HCT116 (cell line): Measurements from ENCODE around the gene SCNN1B.

Experiments used
- CTCF ChIP-seq, 3 experiments: fragments of 200-600 bp in 1 of 3; sonication (generic) in 1 of 3; IDR thresholded peaks in 2 of 3; conservative IDR thresholded peaks in 1 of 3; 2 replicates each; pipeline ENCODE4 v1.5.1; 2012 to 2017; ENCODE audit warnings: low read depth in 2 of 3, low read length in 2 of 3, antibody characterized with exemption in 1 of 3, borderline replicate concordance in 1 of 3, control low read depth in 1 of 3, mild to moderate bottlenecking in 1 of 3, mixed read lengths in 1 of 3, mixed run types in 1 of 3, moderate library complexity in 1 of 3; ENCODE audit not compliant: insufficient read depth in 1 of 3
- EZH2phosphoT487 ChIP-seq: fragments of 200-600 bp; IDR thresholded peaks from 2 replicates; pipeline ENCODE4 v1.6.1; 2018; ENCODE audit warnings: antibody characterized with exemption, borderline replicate concordance
- POLR2A ChIP-seq: IDR thresholded peaks from 2 replicates; pipeline ENCODE4 v1.7.0; 2011; ENCODE audit warnings: borderline replicate concordance; ENCODE audit not compliant: insufficient read depth, insufficient read length; ENCODE audit errors: extremely low read depth
- RAD21 ChIP-seq: IDR thresholded peaks from 2 replicates; pipeline ENCODE4 v1.6.1; 2012; ENCODE audit warnings: low read depth, mild to moderate bottlenecking
- SP1 ChIP-seq: IDR thresholded peaks from 2 replicates; pipeline ENCODE4 v1.6.1; 2012; ENCODE audit warnings: low read depth
- ZNF274 ChIP-seq: fragments of 200-500 bp; sonication (Bioruptor generic); IDR thresholded peaks from 2 replicates; pipeline ENCODE4 v1.6.1; 2014; ENCODE audit warnings: mild to moderate bottlenecking, low read depth, low read length, inconsistent platforms
- TF ChIP-seq, protein P1 (sequence below): IDR thresholded peaks from 2 replicates; pipeline ENCODE4 v1.6.1; 2012
- TF ChIP-seq, protein P2 (sequence below): IDR thresholded peaks from 2 replicates; pipeline ENCODE4 v1.6.1; 2012; ENCODE audit warnings: low read depth

DNA sequence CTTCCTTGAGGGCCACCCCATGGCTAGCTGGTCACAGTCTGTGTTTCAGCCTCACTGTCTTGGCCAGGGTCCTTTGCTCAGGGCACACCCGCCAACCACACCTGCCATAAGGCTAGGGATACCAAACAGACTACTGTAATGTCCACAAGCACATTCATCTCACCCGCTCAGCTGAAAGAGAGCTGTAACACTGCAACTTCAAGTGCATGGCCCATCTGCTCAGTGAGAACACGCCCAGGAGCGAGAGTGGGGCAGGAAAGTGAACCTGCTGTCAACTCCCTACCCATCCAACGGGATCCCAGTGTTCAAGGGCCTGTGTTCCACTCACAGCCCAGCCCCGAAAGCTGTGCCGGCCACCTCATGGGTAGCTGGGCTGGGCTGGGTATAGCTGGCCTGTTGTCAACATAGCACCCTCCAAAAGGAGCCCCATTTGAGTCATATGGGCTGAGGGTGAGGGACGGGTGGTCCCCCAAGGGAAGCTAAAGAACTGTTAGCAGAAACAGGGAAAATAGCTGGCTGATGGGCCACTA is 55.7 kb downstream of the SCNN1B start:
- no peak for TF ChIP-seq CTCF (IDR thresholded peaks at IDR 0.05 in 2 of 3, conservative IDR thresholded peaks at IDR 0.05 in 1 of 3; ENCODE audit: borderline replicate concordance in 1 of 3, insufficient read depth in 1 of 3, low read depth in 2 of 3, low read length in 2 of 3)
- TF ChIP-seq ZNF274, result no peak
- no peak for TF ChIP-seq EZH2phosphoT487
- TF ChIP-seq RAD21, result no peak
- no peak for TF ChIP-seq POLR2A
- TF ChIP-seq, protein P1, sequence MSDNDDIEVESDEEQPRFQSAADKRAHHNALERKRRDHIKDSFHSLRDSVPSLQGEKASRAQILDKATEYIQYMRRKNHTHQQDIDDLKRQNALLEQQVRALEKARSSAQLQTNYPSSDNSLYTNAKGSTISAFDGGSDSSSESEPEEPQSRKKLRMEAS, result no peak
- no peak for TF ChIP-seq SP1
- TF ChIP-seq, protein P2, sequence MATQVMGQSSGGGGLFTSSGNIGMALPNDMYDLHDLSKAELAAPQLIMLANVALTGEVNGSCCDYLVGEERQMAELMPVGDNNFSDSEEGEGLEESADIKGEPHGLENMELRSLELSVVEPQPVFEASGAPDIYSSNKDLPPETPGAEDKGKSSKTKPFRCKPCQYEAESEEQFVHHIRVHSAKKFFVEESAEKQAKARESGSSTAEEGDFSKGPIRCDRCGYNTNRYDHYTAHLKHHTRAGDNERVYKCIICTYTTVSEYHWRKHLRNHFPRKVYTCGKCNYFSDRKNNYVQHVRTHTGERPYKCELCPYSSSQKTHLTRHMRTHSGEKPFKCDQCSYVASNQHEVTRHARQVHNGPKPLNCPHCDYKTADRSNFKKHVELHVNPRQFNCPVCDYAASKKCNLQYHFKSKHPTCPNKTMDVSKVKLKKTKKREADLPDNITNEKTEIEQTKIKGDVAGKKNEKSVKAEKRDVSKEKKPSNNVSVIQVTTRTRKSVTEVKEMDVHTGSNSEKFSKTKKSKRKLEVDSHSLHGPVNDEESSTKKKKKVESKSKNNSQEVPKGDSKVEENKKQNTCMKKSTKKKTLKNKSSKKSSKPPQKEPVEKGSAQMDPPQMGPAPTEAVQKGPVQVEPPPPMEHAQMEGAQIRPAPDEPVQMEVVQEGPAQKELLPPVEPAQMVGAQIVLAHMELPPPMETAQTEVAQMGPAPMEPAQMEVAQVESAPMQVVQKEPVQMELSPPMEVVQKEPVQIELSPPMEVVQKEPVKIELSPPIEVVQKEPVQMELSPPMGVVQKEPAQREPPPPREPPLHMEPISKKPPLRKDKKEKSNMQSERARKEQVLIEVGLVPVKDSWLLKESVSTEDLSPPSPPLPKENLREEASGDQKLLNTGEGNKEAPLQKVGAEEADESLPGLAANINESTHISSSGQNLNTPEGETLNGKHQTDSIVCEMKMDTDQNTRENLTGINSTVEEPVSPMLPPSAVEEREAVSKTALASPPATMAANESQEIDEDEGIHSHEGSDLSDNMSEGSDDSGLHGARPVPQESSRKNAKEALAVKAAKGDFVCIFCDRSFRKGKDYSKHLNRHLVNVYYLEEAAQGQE, result no peak
